ENCODE results near the gene ADCK1. TPM values are rescaled to one million over a fixed set of nuclear protein-coding genes. Genes with fewer than 3 reads are reported as not detected.
"Not testable (repeated sequence)": the region's sequence is repeated elsewhere in the genome, so short reads cannot be mapped to it uniquely, and the experiment has no call there.

Gene ADCK1
- total RNA-seq, 1 donor from 2014 or later: 7.7 TPM

DNA sequence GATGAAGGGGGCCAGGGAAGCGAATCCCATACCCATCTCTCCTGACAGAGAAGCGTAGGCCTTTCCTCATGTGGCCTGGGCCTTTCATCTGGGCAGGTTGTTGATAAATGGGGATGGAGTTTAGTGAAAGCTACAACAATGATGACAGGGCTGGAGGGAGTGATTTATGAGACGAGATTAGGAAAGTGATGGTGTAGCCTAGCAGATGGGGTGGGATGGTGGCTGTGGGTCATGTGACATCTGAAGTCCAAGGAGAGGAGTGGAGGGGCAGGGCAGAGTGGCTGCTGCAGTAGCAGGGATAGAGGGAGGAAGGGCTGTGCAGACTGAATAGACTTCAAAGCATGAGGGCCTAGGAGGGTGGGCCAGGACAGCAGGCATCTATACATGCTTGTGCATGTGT is 85.5 kb downstream of the ADCK1 start:
- Mint-ChIP-seq H3K36me3 (ENCODE audit: low read depth) (peaks cover 13% of the 10 kb centered on the region), H3K4me1 (ENCODE audit: low read depth) (peaks cover 7% of the 10 kb centered on the region), H3K4me3 (ENCODE audit: unreplicated experiment) (no peak overlapping the region), H3K9me3 (ENCODE audit: low read depth) (peaks cover 12% of the 10 kb centered on the region), H3K27ac (ENCODE audit: unreplicated experiment) (no peak overlapping the region), H3K27me3 (ENCODE audit: low read depth) (no peaks in the 10 kb centered on the region)
- no peak for DNase-seq (ENCODE audit: low spot score)
- TF ChIP-seq, protein P1, sequence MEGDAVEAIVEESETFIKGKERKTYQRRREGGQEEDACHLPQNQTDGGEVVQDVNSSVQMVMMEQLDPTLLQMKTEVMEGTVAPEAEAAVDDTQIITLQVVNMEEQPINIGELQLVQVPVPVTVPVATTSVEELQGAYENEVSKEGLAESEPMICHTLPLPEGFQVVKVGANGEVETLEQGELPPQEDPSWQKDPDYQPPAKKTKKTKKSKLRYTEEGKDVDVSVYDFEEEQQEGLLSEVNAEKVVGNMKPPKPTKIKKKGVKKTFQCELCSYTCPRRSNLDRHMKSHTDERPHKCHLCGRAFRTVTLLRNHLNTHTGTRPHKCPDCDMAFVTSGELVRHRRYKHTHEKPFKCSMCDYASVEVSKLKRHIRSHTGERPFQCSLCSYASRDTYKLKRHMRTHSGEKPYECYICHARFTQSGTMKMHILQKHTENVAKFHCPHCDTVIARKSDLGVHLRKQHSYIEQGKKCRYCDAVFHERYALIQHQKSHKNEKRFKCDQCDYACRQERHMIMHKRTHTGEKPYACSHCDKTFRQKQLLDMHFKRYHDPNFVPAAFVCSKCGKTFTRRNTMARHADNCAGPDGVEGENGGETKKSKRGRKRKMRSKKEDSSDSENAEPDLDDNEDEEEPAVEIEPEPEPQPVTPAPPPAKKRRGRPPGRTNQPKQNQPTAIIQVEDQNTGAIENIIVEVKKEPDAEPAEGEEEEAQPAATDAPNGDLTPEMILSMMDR (IDR thresholded peaks at IDR 0.05): no peak

DNA sequence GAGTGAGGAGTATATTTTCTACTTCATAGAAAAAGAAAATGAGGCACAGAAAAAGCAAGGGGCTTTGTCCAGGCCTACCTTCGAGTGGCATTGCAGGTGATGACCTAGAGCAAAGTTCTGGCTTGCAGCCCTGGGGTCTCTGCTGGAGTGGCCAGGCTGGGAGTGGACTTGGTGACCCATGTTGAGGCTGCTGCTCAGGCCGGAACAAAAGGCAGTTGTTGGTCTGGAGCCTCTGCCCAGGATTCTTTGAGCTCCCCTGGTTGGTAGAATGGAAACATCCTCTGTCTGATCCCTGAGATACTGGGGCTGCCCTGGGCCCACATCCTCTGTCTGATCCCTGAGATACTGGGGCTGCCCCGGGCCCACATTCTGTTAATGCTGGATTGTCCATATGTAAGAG is 86.1 kb downstream of the ADCK1 start:
- H3K27ac Mint-ChIP-seq (ENCODE audit: unreplicated experiment): no peak overlapping the region
- TF ChIP-seq, protein P1 (IDR thresholded peaks at IDR 0.05): no peak
- peaks cover 12% of the 10 kb centered on the region for H3K9me3 Mint-ChIP-seq (ENCODE audit: low read depth)
- no peak overlapping the region for H3K4me3 Mint-ChIP-seq (ENCODE audit: unreplicated experiment)
- peaks cover 13% of the 10 kb centered on the region for H3K36me3 Mint-ChIP-seq (ENCODE audit: low read depth)
- no peaks in the 10 kb centered on the region for H3K27me3 Mint-ChIP-seq (ENCODE audit: low read depth)
- no peak for DNase-seq (ENCODE audit: low spot score)
- H3K4me1 Mint-ChIP-seq (ENCODE audit: low read depth): peaks cover 7% of the 10 kb centered on the region

DNA sequence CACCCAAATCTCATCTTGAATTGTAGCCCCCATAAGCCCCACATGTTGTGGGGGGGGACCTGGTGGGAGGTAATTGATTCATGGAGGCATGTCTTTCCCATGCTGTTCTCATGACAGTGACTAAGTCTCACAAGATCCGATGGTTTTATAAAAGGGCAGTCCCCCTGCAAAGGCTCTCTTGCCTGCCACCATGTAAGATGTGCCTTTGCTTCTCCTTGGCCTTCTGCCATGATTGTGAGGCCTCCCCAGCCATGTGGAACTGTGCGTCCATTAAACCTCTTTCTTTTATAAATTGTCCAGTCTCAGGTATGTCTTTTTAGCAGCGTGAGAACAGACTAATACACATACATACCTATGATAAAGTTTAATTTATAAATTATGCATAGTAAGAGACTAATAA is 89.0 kb downstream of the ADCK1 start:
- Mint-ChIP-seq H3K9me3 (ENCODE audit: low read depth) (peaks cover 12% of the 10 kb centered on the region), H3K36me3 (ENCODE audit: low read depth) (peaks cover 14% of the 10 kb centered on the region)
- H3K27ac Mint-ChIP-seq (ENCODE audit: unreplicated experiment); H3K4me3 Mint-ChIP-seq (ENCODE audit: unreplicated experiment); H3K4me1 Mint-ChIP-seq (ENCODE audit: low read depth); H3K27me3 Mint-ChIP-seq (ENCODE audit: low read depth): not testable (repeated sequence)
- peak; percentile 9 for DNase-seq (ENCODE audit: low spot score)

DNA sequence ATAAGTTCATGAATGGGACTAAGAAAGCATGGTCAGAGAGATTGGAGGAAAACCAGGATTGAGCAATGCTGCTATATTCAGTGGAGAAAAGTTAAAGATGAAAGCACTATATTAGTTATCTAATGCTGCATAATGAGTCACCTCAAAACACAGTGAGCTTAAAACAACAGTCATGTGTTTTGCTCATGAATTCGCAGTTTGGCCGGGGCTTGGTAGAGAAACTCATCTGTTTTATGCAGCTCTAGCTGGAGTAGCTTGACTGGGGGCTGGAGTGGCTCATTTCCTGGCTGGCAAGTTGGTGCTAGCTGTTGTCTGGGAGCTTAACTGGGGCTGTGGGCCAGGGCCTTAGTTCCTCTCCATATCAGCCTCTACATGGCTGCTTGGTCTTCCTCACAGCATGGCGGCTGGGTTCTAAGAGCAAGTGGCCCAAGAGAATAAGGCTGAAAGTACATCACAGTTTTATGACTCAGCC is 90.1 kb downstream of the ADCK1 start:
- H3K36me3 Mint-ChIP-seq (ENCODE audit: low read depth): peaks cover 16% of the 10 kb centered on the region
- H3K4me1 Mint-ChIP-seq (ENCODE audit: low read depth): no peaks in the 10 kb centered on the region
- DNase-seq (ENCODE audit: low spot score): peak; percentile 33
- TF ChIP-seq, protein P1 (IDR thresholded peaks at IDR 0.05): no peak
- no peaks in the 10 kb centered on the region for H3K27me3 Mint-ChIP-seq (ENCODE audit: low read depth)
- H3K27ac Mint-ChIP-seq (ENCODE audit: unreplicated experiment): no peak overlapping the region
- H3K9me3 Mint-ChIP-seq (ENCODE audit: low read depth): peaks cover 12% of the 10 kb centered on the region
- no peak overlapping the region for H3K4me3 Mint-ChIP-seq (ENCODE audit: unreplicated experiment)

DNA sequence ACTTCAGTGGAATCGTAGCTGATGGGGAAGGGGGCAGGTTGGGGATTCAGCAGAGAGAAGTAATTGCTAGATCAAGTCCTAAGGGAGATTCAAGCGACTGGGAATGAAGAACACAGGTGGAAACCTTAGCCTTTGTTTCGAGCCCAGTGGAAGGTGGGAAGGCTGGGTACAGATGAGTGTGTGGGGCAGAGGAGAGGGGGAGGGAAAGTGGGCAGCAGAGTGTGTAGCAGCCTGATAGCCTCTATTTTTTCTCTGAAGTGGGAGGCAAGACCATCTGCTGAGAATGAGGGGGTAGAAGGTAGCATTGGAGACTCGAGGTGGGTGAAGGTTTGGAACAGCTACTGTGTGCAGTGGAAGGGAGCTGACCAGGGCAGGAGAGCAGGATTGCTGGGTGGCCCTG is 91.0 kb downstream of the ADCK1 start:
- TF ChIP-seq, protein P1 (IDR thresholded peaks at IDR 0.05): no peak
- no peak for DNase-seq (ENCODE audit: low spot score)
- H3K4me1 Mint-ChIP-seq (ENCODE audit: low read depth): no peaks in the 10 kb centered on the region
- H3K36me3 Mint-ChIP-seq (ENCODE audit: low read depth): peaks cover 16% of the 10 kb centered on the region
- peaks cover 12% of the 10 kb centered on the region for H3K9me3 Mint-ChIP-seq (ENCODE audit: low read depth)
- no peak overlapping the region for H3K27ac Mint-ChIP-seq (ENCODE audit: unreplicated experiment)
- H3K4me3 Mint-ChIP-seq (ENCODE audit: unreplicated experiment): no peak overlapping the region
- no peaks in the 10 kb centered on the region for H3K27me3 Mint-ChIP-seq (ENCODE audit: low read depth)

DNA sequence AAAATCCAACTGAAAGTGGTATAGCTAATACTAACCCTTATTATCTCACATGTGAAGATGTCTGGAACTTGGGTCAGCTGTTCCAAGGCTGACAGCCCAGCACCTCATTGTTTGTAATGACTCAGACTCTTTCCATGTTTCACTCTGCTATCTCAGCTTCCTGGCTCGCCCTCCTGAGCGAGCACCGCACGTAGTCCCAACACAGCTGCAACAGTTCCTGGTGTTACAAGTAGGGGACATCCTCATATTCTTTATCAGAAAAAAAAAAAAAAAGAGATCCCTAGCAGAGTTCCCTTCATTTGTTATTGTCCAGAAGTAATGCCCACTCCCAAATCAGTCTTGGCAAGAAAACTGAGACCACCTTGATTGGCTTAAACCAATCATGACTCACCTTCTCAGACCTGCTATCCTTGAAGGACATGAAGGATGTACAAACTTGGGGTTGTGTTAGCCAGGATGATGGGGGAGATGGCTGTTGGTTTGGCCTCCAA is 92.5 kb downstream of the ADCK1 start:
- no peaks in the 10 kb centered on the region for H3K27me3 Mint-ChIP-seq (ENCODE audit: low read depth)
- peak; percentile 26 for DNase-seq (ENCODE audit: low spot score)

More for the DNA sequence above, 92.5 kb downstream of the ADCK1 start:
- Mint-ChIP-seq H3K4me1 (ENCODE audit: low read depth) (no peaks in the 10 kb centered on the region), H3K27ac (ENCODE audit: unreplicated experiment) (no peak overlapping the region), H3K36me3 (ENCODE audit: low read depth) (peaks cover 16% of the 10 kb centered on the region), H3K4me3 (ENCODE audit: unreplicated experiment) (no peak overlapping the region), H3K9me3 (ENCODE audit: low read depth) (peaks cover 12% of the 10 kb centered on the region)
- TF ChIP-seq, protein P1 (IDR thresholded peaks at IDR 0.05): no peak
